AG09309 (cell line): ENCODE results near the gene ACSM4.
A peak's percentile ranks its signal among the peaks of the same experiment; 100 is the strongest.
"Not testable (repeated sequence)": the region's sequence is repeated elsewhere in the genome, so short reads cannot be mapped to it uniquely, and the experiment has no call there.

Experiments used
- DNase-seq: peaks from one replicate; pipeline ENCODE4 v3.0.0-alpha.2; 2010; ENCODE audit warnings: low read depth
- H3K4me3 ChIP-seq: 2 replicates; pipeline ENCODE4 v1.5.1; 2011; ENCODE audit warnings: mild to moderate bottlenecking, low read depth, low read length, moderate library complexity; ENCODE audit not compliant: control insufficient read depth
- CTCF ChIP-seq: IDR thresholded peaks from 2 replicates; pipeline ENCODE4 v1.5.1; 2011; ENCODE audit warnings: mild to moderate bottlenecking, low read depth, low read length, inconsistent platforms; ENCODE audit not compliant: insufficient read depth, control insufficient read depth; ENCODE audit errors: missing control alignments

Gene ACSM4

GRCh38 chr12:7324176-7324575, 20.3 kb downstream of the ACSM4 start:
- no peak for TF ChIP-seq CTCF
- no peak overlapping the region for H3K4me3 ChIP-seq
- DNase-seq = no peak

- TF ChIP-seq CTCF = peak; percentile 15
- no peak for DNase-seq
- H3K4me3 ChIP-seq = no peak overlapping the region
Observed at GRCh38 chr12:7327918-7328317, 24.0 kb downstream of the ACSM4 start.

DNA sequence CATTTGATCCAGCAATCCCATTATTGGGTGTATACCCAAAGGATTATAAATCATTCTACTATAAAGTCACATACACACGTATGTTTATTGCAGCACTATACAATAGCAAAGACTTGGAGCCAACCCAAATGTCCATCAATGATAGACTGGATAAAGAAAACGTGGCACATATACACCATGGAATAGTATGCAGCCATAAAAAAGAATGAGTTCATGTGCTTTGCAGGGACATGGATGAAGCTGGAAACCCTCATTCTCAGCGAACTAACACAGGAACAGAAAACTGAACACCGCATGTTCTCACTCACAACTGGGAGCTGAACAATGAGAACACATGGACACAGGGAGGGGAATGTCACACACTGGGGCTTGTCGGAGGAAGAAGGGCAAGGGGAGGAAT, 33.9 kb downstream of the ACSM4 start:
- not testable (repeated sequence) for DNase-seq, H3K4me3 ChIP-seq

GRCh38 chr12:7339675-7340074, 35.8 kb downstream of the ACSM4 start:
- no peak for DNase-seq
- H3K4me3 ChIP-seq = no peak overlapping the region
- TF ChIP-seq CTCF = no peak

DNA sequence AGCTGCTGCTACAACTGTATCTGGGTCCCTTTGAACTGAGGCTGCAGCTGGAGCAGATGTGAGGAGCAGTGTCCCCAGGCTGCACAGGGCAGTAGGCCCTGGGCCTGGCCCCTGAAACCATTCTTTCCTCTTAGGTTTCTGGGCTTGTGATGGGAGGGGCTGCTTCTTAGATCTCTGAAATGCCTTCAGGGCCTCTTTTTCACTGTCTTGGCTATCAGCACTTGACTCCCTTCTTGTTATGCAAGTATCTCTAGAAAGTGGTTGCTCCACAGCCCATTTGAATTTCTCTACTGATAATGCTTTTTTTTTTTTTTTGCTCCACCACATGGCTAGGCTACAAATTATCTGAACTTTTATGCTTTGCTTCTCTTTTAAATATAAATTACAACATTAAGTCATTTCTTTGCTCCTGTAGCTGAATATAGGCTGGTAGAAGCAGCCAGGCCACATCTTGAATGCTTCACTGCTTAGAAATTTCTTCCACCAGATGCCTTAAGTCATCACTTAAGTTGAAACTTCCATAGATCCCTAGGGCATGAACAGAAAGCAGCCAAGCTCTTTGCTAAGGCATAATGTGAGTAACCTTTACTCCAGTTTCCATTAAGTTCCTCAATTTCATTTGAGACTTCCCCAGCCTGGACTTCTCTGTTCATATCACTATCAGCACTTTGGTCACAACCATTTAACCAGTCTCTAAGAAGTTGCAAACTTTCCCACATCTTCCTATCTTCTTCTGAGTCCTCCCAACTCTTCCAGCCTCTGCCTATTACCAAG, 41.1 kb downstream of the ACSM4 start:
- H3K4me3 ChIP-seq = no peak overlapping the region
- TF ChIP-seq CTCF = no peak
- no peak for DNase-seq

- no peak for TF ChIP-seq CTCF
- no peak for DNase-seq
- no peak overlapping the region for H3K4me3 ChIP-seq
Observed at GRCh38 chr12:7346551-7347225, 42.8 kb downstream of the ACSM4 start.

- TF ChIP-seq CTCF = no peak
- no peak for DNase-seq
- H3K4me3 ChIP-seq = no peak overlapping the region
Observed at GRCh38 chr12:7349418-7349817, 45.5 kb downstream of the ACSM4 start.
